SK-N-SH (cell line): ENCODE measurements around the gene FGFRL1.

Experiments
- EP300 ChIP-seq, 2 experiments: IDR thresholded peaks; 2 replicates each; pipeline versions ENCODE4 v1.4.0 to v1.6.1; 2012; ENCODE audit warnings: borderline replicate concordance in 1 of 2, low read depth in 1 of 2, low read length in 1 of 2
- GATA2 ChIP-seq: sonication (generic); formaldehyde crosslinking; IDR thresholded peaks from 2 replicates; pipeline ENCODE4 v1.5.0; 2020; ENCODE audit warnings: mild to moderate bottlenecking, missing genetic modification reagents
- POLR2AphosphoS5 ChIP-seq: IDR thresholded peaks from 2 replicates; pipeline ENCODE4 v1.6.1; 2012; ENCODE audit warnings: low read depth, low read length
- SIN3A ChIP-seq: IDR thresholded peaks from 2 replicates; pipeline ENCODE4 v1.6.1; 2012; ENCODE audit warnings: low read depth, mild to moderate bottlenecking, low read length, moderate library complexity, borderline replicate concordance
- TAF1 ChIP-seq: IDR thresholded peaks from 2 replicates; pipeline ENCODE4 v1.6.1; 2012; ENCODE audit warnings: low read depth, mild to moderate bottlenecking, low read length, moderate library complexity, borderline replicate concordance
- YY1 ChIP-seq: IDR thresholded peaks from 2 replicates; pipeline ENCODE4 v1.4.0; 2012; ENCODE audit warnings: low read depth, mild to moderate bottlenecking
- TF ChIP-seq, protein P1 (sequence below): fragments of 200-600 bp; sonication (generic); IDR thresholded peaks from 2 replicates; pipeline ENCODE4 v1.6.1; 2017; ENCODE audit warnings: antibody characterized with exemption, mild to moderate bottlenecking, moderate library complexity
- TF ChIP-seq, protein P2 (sequence below): fragments of 150-350 bp; IDR thresholded peaks from 2 replicates; pipeline ENCODE4 v1.6.1; 2016; ENCODE audit warnings: mild to moderate bottlenecking, low read depth, low read length

DNA sequence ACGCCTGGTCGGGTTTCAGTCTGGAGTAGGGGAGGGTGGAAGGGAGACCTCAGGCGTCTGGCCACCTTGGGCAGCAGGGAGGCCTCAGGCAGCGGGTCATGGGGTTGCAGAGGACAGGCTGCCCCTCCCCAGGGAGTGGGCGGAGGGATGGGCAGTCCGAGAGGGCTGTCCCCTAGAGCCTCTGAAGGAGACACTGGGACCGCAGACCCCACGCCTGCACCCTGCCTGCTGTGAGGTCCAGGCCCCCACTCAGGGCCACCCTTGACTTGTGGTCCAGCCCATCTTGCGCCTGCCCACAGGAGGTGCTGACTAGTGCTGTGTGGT lies 16.5 kb downstream of the FGFRL1 start:
- TF ChIP-seq YY1 (no peak), POLR2AphosphoS5 (no peak), GATA2 (no peak), TAF1 (no peak), EP300 (IDR thresholded peaks at IDR 0.05; ENCODE audit: borderline replicate concordance in 1 of 2, low read depth in 1 of 2, low read length in 1 of 2) (no peak), SIN3A (no peak)
- TF ChIP-seq, protein P1, sequence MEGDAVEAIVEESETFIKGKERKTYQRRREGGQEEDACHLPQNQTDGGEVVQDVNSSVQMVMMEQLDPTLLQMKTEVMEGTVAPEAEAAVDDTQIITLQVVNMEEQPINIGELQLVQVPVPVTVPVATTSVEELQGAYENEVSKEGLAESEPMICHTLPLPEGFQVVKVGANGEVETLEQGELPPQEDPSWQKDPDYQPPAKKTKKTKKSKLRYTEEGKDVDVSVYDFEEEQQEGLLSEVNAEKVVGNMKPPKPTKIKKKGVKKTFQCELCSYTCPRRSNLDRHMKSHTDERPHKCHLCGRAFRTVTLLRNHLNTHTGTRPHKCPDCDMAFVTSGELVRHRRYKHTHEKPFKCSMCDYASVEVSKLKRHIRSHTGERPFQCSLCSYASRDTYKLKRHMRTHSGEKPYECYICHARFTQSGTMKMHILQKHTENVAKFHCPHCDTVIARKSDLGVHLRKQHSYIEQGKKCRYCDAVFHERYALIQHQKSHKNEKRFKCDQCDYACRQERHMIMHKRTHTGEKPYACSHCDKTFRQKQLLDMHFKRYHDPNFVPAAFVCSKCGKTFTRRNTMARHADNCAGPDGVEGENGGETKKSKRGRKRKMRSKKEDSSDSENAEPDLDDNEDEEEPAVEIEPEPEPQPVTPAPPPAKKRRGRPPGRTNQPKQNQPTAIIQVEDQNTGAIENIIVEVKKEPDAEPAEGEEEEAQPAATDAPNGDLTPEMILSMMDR, result no peak
- TF ChIP-seq, protein P2, sequence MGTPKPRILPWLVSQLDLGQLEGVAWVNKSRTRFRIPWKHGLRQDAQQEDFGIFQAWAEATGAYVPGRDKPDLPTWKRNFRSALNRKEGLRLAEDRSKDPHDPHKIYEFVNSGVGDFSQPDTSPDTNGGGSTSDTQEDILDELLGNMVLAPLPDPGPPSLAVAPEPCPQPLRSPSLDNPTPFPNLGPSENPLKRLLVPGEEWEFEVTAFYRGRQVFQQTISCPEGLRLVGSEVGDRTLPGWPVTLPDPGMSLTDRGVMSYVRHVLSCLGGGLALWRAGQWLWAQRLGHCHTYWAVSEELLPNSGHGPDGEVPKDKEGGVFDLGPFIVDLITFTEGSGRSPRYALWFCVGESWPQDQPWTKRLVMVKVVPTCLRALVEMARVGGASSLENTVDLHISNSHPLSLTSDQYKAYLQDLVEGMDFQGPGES, result no peak
